Measurements from ENCODE around the gene MSI2. TPM values are rescaled to one million over a fixed set of nuclear protein-coding genes. Genes with fewer than 3 reads are reported as not detected.
A peak's percentile ranks its signal among the peaks of the same experiment; 100 is the strongest.

The MSI2 gene
- total RNA-seq, 4 donors from 2014 or later = 60.7 to 101 (median 70.9) TPM

- peaks cover 37 to 63% of the 10 kb centered on the region in 2 donors for H3K4me1 ChIP-seq
- intact Hi-C loops (cut with DNase I) = no loop called here
- H3K27ac ChIP-seq = peak overlapping the region in 1 of 3 donors; percentile 67
- no peaks in the 10 kb centered on the region for H3K9me3 ChIP-seq
- TF ChIP-seq POLR2A (IDR thresholded peaks at IDR 0.05) (no peak), CTCF (IDR thresholded peaks at IDR 0.05) (no peak)
- WGBS, 2 donors = 93 to 97% methylated on average over 4 of the region's 4 CpGs
- H3K27me3 ChIP-seq = no peaks in the 10 kb centered on the region
- no peak for DNase-seq
- no peak overlapping the region for H3K4me3 ChIP-seq (replicated peaks in 1 of 3)
- no peaks in the 10 kb centered on the region for H3K36me3 ChIP-seq
Measured at GRCh38 chr17:57462007-57462579, 205.8 kb downstream of the MSI2 start.

GRCh38 chr17:57463103-57463885 is 207.0 kb downstream of the MSI2 start:
- intact Hi-C loops (cut with DNase I) = no loop called here
- Histone ChIP-seq H3K9me3 (no peaks in the 10 kb centered on the region), H3K36me3 (no peaks in the 10 kb centered on the region), H3K4me1 (peaks cover 37 to 64% of the 10 kb centered on the region in 2 donors), H3K4me3 (replicated peaks in 1 of 3) (no peak overlapping the region), H3K27ac (peak overlapping the region in 2 of 3 donors; percentile 67 to 75), H3K27me3 (no peaks in the 10 kb centered on the region)
- TF ChIP-seq POLR2A (IDR thresholded peaks at IDR 0.05) (peak in 1 of 2 donors; percentile 18), CTCF (IDR thresholded peaks at IDR 0.05) (no peak)
- DNase-seq = peak; percentile 42 to 65
- WGBS, 2 donors = 54 to 60% methylated on average over 9 of the region's 9 CpGs

- no peak for DNase-seq
- H3K4me1 ChIP-seq = peaks cover 46 to 67% of the 10 kb centered on the region in 2 donors
- 84 to 85% methylated on average over 11 of the region's 11 CpGs for WGBS, 2 donors
- no peak overlapping the region for H3K4me3 ChIP-seq (replicated peaks in 1 of 3)
- intact Hi-C loops (cut with DNase I) = no loop called here
- TF ChIP-seq CTCF (IDR thresholded peaks at IDR 0.05) (no peak), POLR2A (IDR thresholded peaks at IDR 0.05) (no peak)
- H3K27ac ChIP-seq = peak overlapping the region in 2 of 3 donors; percentile 67 to 75
- H3K36me3 ChIP-seq = no peaks in the 10 kb centered on the region
- H3K27me3 ChIP-seq = no peaks in the 10 kb centered on the region
- H3K9me3 ChIP-seq = no peaks in the 10 kb centered on the region
Measured at GRCh38 chr17:57464191-57464864, 208.0 kb downstream of the MSI2 start.

- WGBS, 2 donors = 44 to 59% methylated on average over 5 of the region's 5 CpGs
Measured at GRCh38 chr17:57465610-57466009, 209.3 kb downstream of the MSI2 start.

More at GRCh38 chr17:57465610-57466009, 209.3 kb downstream of the MSI2 start:
- TF ChIP-seq CTCF (IDR thresholded peaks at IDR 0.05) (no peak), POLR2A (IDR thresholded peaks at IDR 0.05) (peak in 1 of 2 donors; percentile 44)
- Histone ChIP-seq H3K27me3 (no peaks in the 10 kb centered on the region), H3K4me1 (peaks cover 47 to 72% of the 10 kb centered on the region in 2 donors), H3K9me3 (no peaks in the 10 kb centered on the region), H3K27ac (peak overlapping the region; percentile 53 to 75 (median 67)), H3K36me3 (no peaks in the 10 kb centered on the region), H3K4me3 (replicated peaks in 1 of 3) (no peak overlapping the region)
- intact Hi-C loops (cut with DNase I) = no loop called here
- DNase-seq = peak; percentile 71 to 75

Measured in thyroid gland (tissue), 4 donors.